ENCODE results near the gene CRHR1.

Gene CRHR1

DNA sequence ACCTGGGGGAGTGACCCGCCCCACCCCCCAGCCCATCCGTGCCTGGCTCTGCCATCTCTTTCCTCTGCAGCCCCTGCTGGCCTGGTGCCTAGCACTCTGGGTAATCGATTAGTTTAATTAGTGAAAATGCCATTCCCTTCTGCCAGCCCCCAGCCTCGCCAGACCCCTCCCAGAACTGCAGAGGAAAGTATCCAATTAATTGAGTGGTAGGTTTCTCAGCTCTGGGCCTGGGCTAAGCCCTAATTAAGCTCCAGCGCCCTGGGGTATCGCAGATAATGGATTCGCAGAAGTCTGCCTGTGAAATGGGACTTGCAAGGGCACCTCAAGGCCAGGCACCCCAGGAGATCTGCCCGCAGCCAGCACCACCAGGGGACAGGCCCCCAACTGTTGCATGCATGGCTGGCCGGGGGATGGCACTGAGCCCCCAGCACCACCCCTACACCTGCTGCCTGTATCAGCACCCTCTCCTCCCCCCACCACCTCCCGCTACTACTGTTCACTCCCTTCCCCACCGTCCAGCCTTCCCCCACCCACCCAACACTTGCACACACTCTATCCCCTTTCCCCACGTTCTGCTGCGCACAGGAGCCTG, 40.9 kb downstream of the CRHR1 start:
- no peak for DNase-seq

DNA sequence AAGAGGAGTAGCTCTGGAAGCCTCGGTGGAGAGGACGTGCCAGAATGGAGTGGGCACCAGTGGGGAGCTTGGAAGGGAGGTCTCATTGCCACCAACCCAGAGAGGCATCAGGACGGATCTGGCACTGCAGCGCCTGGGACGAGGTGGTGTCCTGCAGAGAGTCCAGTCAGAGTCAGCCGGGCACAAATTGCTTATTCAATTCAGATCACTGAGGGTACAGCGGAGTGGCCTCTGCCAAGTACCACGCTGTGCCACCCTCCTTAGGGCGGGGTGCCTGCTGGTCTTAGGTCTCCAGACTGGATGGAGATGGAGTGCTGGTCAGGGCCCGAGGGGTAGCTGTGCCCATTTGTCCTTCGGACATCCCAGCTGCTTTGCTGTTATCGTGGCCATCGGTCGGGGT, 41.7 kb downstream of the CRHR1 start:
- DNase-seq = no peak

- DNase-seq = no peak
Observed at GRCh38 chr17:45826919-45827588, 42.9 kb downstream of the CRHR1 start.

GRCh38 chr17:45828171-45828570, 44.1 kb downstream of the CRHR1 start:
- DNase-seq = no peak

GRCh38 chr17:45828582-45829133, 44.5 kb downstream of the CRHR1 start:
- no peak for DNase-seq

DNA sequence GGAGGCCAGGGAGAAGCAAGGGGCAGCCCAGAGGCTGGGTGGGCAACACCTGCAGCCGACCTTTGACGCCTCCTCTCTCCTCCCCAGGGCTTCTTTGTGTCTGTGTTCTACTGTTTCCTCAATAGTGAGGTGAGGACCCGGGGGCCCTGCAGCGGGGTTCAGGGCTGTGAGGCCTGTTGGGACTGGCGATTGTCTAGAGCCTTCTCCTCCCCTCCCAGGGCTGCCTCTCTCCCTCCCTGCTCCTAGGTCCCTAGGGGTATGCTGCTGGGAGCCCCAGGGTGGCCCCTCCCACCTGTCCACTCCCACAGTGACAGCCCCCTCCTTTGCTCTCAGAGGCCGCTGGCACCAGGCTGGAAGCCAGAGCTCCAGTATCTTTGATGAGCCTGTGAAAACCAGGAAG, 49.8 kb downstream of the CRHR1 start:
- DNase-seq = no peak

DNA sequence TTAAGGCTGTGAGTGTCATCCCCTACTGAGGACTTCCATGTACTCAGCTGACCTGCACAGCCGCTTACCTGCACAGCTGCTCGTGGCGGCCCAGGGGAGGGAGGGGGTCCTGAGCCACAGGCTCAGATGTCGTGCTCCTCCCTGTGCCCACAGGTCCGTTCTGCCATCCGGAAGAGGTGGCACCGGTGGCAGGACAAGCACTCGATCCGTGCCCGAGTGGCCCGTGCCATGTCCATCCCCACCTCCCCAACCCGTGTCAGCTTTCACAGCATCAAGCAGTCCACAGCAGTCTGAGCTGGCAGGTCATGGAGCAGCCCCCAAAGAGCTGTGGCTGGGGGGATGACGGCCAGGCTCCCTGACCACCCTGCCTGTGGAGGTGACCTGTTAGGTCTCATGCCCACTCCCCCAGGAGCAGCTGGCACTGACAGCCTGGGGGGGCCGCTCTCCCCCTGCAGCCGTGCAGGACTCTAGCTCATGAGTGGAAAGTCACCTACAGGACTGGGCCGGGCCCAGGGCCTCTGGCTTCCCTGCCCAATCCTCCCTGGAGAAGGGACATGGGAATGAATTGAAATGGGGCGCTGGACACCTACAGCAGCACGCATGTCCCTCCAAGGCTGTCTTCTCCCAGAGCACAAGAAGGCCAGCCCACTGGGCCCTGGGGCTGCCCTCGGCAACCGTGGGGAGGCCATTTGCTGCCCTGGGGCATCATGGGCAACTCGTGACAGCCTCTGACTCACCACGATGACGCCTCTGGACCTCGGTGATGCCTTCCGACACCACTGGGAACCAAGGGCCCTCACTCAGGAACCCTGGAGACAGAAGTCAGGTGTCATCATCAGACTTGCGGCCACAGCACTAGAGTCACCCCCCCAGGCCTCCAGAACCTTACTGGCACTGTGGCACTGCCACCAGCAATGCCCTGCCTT, 50.6 kb downstream of the CRHR1 start:
- DNase-seq = no peak

GRCh38 chr17:45835481-45835880, 51.4 kb downstream of the CRHR1 start:
- no peak for DNase-seq

DNA sequence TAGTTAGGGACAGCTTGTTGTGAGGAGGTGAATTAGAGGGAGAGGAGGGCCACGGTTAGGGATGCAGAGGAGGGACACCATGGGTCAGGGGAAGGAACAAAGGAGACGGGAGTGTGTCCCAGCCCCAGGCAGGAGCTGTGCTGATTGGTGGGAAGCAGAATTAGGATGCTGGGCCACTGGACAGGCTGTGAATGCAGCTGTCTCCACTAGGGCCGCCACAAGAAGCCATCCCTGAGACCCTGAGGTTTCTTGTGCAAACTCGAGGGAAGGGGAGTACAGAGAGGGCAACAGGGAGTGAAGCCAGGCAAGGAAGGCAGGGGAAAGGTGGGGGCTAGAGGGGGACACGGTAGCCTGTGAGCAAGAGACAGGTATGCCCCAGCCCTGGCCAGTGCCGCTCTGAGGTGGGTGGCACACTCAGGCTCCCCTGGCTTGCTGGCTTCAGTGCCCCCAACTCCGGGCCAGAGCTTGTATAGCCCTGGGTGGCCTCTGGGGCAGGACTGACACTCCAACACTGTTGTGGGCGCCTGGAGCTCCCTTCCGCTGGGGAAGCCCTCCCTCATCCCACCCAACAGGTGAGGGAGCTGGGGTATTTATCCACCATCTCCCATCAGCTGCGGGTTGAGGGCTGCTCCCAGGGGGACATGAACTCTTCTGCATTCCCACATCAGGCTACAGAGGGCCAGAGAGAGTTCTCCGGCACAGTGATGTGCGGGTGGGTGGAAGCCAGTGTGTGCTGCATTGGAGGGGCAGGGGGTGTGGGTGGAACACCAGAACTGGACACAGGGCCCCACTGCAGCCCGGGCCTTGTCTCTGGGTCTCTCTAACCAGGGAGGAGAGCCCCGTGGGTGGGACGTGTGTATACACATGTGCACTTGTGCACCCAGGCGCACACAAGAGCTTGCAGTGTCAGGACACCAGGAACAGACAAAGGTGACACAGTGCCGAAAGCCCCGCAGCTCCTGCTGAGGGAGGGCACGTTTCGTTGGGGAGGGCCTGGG, 52.2 kb downstream of the CRHR1 start:
- DNase-seq = no peak

- DNase-seq = no peak
Observed at GRCh38 chr17:45837187-45837586, 53.1 kb downstream of the CRHR1 start.

DNA sequence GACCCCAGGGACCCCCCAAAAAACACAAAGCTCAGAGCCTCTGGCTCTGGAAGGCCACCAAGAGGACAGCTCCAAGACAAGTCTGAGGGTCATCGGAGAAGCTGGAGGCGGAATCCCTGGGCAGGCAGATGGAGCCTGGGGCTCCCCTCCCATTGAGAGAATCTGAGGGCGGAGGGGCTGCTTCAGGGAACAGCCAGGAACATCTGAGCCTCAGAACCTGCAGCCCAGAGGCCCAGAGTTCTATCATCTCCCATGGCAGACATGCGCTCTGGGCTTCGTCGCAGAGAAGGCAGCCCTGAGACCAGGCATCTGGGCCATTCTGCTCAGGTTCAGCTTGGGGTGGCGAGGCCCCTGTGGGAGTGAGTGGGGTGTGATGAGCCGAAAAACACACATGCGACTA, 53.5 kb downstream of the CRHR1 start:
- DNase-seq = no peak

DNA sequence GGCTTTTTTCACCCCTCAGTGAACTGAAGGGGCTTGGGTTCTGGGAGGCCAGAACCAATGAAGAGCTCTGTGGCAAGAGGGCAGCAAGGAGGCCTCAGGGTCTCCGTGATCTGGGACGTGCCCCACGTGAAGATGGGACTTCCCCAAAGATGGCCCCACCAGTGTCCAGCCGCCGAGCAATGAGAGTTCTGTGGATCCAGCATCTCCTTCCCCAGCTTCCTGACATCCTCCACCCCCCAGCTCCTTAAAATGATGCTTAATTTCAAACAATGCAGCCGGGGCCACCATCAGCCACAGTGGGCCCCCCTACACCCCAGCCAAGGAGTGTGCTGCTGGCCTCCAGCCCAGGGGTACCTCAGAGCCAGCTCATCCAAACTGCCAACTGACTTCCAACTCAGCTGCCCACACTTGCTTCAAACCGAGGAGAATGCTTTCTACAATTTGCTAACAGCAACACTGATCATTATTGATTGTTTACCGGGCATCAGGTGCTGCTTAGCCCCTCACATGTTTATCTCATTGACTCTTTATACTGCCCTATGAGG, 54.7 kb downstream of the CRHR1 start:
- DNase-seq = no peak

- DNase-seq = no peak
Observed at GRCh38 chr17:45839442-45839841, 55.3 kb downstream of the CRHR1 start.

- DNase-seq = no peak
Observed at GRCh38 chr17:45841186-45841585, 57.1 kb downstream of the CRHR1 start.

GRCh38 chr17:45841883-45842525, 57.9 kb downstream of the CRHR1 start:
- no peak for DNase-seq

GRCh38 chr17:45843722-45844121, 59.6 kb downstream of the CRHR1 start:
- no peak for DNase-seq

DNA sequence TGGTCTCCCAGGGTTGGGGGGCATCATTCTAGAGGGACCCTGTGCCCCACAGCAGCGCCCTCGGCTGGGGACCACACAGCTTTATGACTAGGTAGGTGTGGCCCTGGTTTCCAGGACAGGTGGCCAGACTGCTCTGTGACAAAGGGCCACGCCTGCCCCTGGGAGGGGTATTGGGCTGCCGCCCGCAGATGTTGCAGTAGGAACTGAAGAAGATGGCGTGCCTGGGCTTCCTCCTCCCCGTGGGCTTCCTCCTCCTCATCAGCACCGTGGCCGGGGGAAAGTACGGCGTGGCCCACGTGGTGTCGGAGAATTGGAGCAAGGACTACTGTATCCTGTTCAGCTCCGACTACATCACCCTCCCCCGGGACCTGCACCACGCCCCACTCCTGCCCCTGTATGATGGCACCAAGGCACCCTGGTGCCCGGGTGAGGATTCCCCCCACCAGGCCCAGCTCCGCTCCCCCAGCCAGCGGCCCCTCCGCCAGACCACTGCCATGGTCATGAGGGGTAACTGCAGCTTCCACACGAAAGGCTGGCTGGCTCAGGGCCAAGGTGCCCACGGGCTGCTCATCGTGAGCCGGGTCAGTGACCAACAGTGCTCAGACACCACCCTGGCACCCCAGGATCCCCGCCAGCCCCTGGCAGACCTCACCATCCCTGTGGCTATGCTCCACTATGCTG, 60.7 kb downstream of the CRHR1 start, which contains the start of gene SPPL2C:
Gene SPPL2C (plus strand): TSS at position 187 of the 681 bp plus-strand sequence. CDS start 26 bp downstream, at position 213.
- no peak for DNase-seq

GRCh38 chr17:45845376-45846185, 61.5 kb downstream of the CRHR1 start:
- no peak for DNase-seq

GRCh38 chr17:45846223-45846622, 62.1 kb downstream of the CRHR1 start:
- DNase-seq = no peak

DNA sequence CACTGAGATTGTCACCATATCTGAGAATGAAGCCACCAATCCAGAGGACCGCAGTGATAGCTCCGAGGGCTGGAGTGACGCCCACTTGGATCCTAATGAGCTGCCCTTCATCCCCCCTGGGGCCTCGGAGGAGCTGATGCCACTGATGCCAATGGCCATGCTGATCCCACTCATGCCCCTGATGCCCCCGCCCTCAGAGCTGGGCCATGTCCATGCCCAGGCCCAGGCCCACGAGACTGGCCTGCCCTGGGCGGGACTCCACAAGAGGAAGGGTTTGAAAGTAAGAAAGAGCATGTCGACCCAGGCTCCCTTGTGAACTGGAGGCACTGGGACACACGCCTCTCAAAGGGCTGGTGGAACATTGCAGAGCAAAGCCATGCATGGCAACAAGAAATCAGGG, 62.5 kb downstream of the CRHR1 start:
- DNase-seq = no peak
